Embryonic facial prominence (tissue), 1 donor: ENCODE data around the gene TMEM115.
A peak's percentile ranks its signal among the peaks of the same experiment; 100 is the strongest.

Experiments used
- DNase-seq: peaks from one replicate; pipeline ENCODE4 v3.0.0-alpha.2; 2016; ENCODE audit errors: extremely low spot score

The TMEM115 gene

DNA sequence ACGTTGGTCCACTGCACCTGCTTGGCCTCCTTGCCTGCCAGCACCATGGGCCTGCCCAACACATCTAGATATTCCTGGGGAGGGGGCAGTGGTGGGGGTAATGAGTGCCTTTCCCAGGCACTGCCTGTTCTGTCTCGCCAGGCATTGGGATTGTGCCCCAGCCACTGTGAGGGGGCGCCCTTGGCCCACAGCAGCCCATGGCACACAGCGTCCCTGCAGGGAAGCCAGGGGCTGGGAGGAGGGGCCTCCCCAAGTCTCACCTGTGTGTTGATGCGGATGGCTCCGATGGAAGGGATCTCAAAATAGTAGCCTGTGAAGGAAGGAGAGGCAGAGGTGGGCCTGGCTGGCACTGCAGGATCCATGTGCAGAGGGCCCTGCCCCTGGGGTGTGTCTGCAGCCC is 18.7 kb upstream of the TMEM115 start:
- no peak for DNase-seq

DNA sequence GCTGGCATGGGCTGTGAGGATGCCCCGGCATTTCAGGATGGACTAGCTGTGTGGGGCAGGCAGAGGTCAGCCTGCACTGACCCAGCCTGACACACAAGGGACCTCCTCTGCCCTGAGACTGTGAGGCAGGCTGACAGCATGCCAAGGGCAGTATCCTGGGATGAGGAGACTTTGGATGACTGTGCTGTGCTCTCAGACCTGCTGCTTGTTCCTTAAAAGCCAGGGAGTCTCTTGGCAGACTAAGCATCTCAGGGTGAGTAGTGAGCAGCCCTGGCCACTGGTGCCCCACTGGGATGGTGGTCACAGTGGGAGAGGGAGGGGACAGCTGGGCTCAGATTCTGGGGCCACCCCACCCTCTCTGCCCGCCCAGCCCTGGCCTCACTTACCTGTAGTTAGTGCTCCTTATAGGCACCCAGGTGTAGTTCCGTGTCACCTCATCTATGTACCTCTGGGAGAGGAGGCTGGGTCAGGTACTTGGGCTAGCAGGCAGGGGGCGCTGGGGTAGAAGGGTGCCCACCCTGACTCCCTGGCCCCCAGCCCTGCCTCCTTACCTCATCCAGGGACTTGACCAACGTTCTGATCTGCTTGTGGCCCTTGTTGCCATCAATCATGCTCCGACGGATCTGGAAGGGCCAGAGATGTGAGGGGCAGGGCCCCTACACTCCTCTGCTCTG is 16.1 kb upstream of the TMEM115 start:
- DNase-seq = no peak

DNA sequence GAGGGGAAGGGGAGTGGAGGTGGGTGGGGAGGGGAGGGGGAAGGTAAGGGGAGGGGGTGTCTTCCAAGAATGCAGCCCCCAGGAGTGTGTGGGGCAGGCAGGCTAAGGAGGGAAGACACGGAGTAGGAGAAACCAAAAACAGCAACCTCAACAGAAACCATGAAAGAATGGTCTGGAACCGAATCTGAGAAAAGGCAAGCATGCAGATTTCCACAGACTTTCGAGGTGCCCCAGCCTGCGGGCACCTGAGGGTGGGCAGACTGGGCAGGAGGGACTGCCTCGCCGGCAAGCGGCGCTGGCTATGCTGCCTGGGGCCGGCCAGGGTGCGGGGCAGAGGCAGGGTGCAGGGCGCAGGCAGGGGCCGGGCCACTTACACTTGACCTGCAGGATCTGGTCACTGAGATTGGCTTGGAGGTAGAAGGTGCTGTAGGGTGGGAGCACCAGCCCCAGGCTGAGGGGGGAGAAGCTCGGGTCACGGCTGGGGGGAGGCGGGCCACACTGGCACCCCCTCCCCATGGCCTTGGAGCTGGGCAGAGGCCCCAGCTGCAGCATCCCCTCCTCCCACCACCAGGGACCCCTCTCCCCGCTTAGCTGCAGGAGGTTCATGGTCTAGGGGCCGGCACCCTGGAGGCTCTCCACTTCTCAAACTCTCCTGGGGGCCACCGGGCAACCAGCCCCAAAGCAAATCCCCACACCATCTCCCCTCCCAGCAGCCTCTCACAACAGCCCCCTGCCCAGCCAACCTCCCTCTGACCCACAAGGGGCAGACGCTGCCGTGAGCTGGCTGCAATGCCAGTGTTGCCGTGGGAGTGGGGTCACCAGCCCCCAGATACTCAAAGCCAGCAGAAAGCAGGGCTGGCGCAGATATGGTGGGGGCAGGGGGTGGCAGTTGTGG is 15.3 kb upstream of the TMEM115 start:
- no peak for DNase-seq

DNA sequence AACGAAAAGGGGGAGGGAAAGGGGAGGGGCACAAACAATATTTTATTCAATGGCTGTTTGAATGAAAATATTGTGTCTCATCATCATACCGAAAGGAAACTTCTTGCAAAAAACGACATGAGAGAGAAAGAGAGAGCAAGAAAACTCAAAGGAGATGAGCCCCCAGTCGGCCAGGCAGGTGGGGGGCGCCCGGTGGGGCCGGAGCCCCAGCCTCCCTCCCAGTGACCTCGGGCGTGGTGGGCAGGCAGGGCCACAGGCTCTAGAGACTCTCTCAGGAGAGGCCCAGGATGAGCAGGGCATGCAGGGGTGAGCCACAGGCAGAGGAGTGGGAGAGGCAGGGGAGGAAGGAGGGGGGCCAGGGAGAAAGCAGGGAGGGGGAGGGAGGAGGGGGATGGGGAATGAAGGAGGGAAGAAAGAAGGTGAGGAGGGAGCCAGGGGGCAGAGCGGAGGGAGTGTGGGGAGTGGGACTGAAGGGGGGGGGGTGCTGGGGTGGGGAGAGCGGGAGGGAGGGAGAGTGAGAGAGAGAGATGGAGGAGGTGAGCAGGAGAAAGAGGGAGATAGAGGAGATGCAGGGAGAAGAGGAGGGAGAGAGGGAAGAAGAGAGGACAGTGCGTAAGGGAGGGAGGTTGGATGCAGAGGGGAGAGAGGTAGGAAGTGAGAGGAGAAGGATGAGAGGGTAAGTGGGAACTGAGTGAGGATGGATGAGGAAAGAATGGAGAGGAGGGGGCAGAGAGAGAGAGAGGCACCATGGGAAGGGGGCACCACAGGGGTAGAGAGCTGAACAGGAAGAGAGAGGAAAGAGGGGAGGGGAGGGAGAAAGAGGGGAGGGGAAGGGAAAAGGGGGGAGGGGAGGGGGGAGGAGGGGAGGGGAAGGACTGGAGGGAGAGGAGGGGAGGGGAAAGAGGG is 14.1 kb upstream of the TMEM115 start:
- DNase-seq = peak; percentile 64

DNA sequence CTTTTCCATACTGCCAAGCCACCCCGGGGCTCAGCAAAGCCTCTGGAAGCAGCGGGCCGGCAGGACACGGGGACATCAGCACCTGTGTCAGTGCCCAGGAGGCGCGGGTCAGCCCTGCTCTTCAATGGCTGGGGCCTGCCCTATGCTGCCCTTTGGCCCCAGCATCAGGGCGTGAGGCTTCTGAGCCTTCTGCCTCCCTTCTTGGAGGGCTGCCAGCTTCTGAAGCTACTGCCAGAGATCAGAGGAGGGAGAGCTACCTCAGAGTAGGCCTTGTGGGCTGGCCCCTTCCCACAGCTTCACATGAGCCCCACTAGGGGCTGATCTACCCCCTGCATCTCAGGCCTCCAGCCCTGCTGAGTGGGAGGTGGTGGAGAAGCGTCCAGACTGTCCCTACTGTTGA is 13.0 kb upstream of the TMEM115 start:
- DNase-seq = no peak

DNA sequence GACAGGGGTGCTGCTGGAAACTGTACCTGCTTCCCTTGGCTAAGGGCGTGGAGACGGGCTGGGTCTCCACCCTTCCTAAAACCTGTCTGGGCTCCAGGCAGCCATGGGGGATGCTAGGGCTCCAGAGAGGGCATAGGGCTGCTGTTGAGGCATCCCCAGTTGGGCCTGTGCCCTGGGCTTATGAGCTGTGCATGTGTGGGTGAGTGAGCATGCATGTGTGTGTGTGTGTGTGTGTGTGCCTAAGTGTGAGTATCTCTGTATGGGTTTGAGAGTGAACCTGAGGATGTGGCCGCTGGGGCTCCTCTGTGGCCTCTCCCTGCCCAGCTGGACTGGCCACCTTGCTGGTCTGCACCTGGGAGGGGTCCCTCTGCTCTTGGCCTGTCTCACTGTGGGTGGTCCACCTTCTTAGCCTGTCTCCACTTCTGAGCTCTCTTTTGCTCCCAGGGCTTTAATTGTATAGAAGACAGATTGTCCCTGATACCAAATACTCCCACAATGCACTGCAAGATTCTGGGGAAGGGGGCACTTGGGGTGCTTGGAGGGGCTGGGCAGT is 11.9 kb upstream of the TMEM115 start:
- no peak for DNase-seq

DNA sequence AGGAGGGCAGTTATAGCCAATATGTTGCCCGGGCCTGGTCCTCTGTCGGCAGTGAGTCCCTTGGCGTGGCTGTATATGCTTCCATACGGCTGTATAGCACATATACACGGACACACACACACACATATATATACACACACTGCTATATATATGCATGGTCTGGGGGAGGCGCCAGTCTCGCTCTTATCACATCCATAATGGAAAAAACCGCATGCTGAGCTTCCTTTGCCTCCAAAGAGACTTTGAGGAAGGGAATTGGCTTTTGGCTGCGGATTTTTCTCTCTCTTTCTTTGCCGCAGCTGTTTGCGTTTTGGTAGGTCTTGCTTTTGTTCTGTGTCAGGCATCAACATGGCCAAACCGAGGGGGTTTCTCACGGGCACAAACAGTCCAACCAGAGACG is 11.3 kb upstream of the TMEM115 start:
- DNase-seq = peak; percentile 63

DNA sequence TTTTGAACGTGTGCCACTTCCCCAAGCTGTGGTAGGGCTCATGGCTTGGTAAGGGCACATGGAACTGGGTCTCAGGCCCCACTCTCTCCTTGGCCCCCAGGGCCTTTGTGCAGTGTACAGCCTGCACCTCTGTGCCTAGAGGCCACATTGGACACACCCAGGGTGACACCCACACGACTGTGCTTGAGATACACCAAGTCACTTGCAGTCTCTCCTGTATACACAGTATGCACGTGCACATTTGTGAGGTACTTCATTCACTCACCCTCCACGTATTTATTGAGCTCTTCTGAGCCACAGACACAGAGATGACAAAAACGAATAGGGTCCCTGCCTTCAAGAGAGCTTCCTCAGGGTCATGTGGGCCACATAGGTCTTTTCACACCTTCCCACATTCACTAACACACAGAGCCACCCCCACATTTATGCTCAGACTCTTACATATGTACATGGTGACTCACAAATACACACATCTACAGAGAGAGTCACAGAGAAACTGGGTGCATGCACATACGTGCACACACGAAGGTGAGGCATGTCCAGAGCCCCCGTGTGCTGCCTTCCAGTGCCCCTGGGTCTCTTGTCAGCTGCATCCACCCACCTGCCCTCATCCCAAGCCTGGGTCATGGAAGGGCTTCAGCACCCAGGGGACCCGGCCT is 9.8 kb upstream of the TMEM115 start:
- DNase-seq = no peak

DNA sequence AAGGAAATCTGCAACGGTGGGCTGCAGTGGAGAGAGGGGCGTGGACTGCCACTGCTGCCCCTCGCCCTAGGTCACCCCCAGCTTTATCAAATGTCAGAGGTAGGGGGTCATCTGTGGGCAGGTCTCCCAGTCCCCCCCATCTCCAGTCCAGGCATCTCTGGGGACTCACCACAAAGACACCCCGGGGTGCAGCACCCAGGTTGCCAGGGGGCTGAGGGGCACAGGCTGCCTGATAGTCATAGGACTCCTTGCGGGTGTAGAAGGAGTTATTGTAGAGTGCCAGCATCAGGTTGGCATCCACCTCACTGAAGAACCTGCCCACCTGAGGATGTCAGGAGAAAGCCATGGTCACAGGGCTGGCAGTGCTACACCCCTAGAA is 6.5 kb upstream of the TMEM115 start:
- DNase-seq = no peak

DNA sequence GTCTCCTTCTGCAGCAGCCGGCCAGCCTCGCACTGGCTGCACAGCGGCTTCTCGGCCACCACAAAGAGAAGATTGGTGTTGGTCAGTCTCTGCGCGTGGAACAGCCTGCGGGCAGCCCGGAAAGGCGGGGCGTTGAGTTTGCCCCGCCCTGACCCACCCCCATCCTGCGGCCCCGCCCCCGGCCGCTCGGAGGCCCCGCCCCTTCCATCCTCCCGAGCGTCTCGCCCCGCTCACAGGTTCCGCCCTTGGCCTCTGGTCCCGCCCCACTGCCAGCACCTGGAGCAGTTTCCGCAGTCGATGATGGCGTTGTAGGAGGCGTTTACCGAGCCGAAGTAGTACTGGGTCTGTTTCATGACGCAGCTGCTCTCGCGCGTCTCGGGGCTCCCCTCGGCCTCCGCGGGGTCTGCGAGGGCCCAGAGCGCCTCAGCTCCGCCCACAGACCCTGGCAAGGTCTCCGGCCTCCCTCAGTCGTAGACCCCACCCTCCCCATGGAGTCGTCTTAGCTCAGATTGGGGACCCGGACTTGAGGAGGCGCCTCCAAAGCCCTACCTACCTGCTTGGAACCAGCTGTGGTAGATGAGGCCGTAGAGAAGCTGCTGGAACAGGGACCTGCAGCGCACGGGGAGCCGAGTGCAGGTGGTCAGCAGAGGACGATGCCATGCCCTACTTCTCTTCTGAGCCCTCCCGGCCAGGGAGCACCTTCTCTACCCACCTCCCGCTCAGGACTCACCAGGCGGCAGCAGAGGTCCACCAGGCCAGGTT is 5.9 kb upstream of the TMEM115 start:
- peak; percentile 69 for DNase-seq

DNA sequence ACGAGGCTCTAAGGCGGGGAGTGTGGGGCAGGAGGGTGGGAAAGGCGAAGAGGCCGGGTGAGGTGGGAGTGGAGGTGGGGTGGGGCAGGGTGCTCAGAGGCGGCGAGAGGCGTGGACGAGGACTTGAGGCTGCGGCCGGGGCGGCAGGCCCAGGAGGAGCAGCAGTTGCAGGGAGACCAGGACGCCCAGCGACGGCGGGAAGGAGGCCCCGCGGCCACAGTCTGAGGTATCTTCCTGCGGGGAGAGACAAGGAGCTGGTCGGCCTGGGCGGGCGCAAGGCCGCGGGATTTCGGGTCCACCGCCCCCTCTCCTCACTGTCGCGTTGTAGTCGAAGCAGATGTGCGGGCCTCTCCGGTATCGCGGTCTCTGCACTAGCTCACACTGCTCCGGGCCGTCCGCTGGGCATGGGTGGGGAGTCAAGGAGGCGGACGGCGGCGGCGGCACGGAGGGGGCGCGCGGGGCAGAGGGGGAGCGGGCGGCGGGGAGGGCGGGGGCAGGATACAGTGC is 5.3 kb upstream of the TMEM115 start:
- no peak for DNase-seq

DNA sequence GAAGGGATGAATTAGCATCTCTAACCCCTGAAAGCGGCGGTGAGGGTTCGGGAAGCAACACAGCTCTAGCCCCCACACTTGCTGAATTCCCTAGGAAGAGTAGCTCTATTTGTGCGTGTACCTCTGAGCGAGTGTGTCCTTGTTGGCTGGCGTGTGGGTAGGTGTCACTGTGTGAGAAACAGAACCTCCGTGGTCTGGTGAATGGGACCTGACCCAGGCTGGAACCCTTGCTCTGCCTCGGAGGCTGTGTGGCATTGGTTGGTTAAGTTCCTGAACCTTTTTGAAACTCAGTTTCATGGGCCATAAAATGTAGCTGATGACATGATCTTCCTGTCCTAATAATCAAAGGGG is 414 bp upstream of the TMEM115 start:
- DNase-seq = no peak

DNA sequence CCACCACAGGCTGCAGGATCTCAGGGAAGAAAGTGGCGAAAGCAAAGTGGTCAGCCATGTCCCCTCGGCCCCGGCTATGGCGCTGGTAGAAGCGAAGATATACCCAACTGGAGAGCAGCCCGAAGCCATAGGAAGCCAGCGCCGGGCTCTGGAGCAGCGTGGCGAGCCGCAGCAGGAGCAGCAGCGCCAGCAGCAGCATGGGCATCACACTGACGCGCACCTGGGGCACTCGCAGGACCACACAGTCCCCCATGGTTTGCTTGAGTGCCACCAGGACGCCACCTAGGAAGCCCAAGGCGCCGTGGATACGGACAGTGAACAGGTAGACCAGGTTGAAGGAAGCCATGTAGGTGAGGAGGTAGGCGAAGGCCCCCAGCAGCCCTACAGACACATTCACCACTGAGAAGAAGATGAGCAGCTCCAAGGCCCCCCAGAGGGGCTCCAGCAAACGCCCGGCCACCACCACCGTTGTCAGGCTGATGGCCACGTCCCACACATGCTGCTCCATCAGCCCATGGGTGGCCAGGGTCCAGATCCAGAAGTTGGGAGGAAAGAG is 888 bp downstream of the TMEM115 start:
- DNase-seq = no peak

DNA sequence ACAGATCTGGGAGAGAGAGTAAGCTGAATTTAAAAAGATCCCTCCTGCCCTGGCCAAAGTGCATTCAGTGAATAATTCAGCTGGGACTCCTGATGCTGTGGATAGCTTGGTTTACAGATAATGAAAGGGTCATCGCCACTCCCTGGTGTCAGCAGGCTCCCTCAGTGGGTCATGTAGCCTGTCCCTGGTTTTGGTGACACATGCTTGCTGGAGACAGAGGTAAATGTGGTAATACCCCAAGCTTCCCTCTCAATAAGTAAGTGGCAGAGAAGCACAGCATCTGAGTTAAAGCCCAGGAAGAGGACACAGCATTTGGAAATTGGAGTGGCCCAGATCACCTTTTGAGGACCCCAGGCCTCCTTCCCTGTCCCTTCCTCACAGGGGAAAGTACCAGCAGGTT is 1.8 kb downstream of the TMEM115 start:
- DNase-seq = no peak

DNA sequence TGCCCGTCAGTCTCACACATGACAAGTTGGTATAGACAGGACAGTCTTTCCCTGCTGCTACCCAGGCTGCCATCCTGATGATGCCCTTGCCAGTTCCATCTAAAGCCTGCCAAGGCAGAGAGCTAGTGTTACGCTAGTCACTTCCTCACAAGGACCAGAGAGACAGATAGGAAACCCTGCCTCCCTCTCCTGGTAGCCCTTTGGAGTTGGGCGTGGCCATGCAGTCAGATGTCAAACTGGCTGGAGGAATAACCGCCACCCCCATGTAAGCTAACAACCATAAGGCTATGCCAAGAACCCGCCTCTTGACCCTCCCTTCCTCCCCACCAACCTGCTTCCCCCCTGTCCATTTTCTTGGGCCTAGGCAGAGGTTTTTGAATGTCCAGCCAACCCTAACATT is 2.8 kb downstream of the TMEM115 start:
- no peak for DNase-seq

DNA sequence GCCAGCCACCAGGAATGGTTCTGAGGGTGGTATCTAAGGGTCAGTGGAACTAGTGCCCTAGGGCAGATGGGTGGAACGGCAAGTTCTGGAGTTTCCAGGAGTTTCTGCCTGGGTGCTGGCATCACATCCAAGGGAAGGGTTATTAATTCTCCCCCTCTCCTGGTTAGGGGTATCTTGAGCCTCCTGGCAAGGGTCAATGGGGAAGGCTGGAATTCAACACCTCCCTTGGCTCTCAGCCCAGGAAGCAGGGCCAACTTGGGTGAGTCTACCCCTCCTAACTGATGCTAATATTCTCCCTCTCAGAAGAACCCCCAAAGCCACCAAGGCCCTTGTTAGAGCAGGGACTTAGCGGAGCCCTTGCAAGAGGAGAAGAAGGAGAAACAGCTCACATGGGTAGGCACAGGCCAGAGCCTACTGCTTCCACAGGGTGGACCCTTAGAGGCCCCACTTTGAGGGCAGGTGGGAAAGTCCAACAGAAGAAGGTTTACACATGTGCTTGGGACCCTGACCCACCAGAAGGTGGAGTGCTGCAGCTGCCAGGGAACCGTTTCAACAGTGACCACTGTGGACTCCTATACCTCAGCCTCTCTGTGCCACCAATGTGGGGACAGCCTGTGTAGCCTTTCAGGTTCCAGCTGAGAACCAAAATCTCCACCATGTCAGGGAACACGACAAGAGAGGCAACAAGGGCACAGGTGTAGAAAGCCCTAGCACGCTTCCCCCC is 3.3 kb downstream of the TMEM115 start:
- DNase-seq = no peak

DNA sequence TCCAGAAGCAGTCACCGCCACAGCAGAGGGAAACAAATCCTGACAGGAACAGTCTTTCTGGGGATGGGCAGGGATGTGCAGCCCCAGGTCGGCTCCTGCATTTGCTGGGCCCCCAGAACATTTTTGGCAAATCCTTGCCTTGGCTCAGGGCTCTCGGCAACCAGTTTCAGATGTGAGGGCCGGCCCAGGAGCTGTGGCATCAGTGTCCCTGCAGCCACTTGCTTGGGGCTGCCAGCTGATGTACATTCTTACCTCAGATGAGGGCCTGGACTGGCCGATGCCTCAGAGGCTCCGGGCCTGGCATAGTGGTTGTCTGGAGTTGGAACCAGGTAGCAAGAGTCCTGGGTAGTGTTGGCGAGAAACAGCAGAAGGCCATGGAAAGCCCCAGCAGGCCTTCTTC is 4.5 kb downstream of the TMEM115 start:
- no peak for DNase-seq

DNA sequence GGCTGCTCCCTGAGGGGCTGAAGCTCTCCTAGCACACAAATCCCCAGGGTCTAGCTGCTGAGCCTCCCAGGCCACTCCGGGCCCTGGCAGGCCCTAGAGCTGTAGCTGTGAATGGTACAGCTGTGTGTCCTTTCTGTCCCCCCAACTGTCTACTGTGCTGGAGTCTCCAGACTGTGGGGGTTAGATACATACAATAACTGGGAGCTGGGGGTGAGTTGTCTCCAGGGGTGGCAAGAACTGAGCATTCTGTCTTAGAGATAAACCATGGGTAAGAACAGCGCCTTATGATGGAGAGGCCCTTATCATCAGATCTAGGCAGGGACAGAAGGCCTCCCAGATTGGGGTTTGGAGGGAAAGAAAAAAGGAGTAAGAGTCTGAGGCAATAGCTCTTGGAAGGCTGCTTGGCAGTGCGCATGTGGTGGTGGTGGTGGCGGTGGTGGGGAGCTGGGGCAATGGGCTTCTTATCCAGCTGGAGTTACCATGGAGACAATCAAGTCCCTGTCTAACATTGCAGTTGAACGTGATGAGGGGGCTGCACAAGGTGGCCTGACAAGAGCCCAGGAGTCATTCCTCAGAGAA is 5.0 kb downstream of the TMEM115 start:
- no peak for DNase-seq
